SK-N-SH (cell line): ENCODE data around the gene TNFRSF12A. TPM values are rescaled to one million over a fixed set of nuclear protein-coding genes. Genes with fewer than 3 reads are reported as not detected.

Experiments used
- CTCF ChIA-PET: fragments of 300-600, 350-600 bp; formaldehyde crosslinking; extraction: SDS; loops from one replicate; lab custom pipeline; 2021; lab: Yijun Ruan, JAX
- POLR2A ChIA-PET: fragments of 350-600 bp; sonication (Branson Sonifier 250); formaldehyde crosslinking; extraction: SDS; loops from one replicate; lab custom pipeline; 2020; ENCODE audit warnings: antibody characterized with exemption, inconsistent platforms; lab: Yijun Ruan, JAX
- DNase-seq: peaks from one replicate; pipeline ENCODE4 v3.0.0; 2012
- H2AFZ ChIP-seq: fragments of 200-600 bp; sonication (generic); 2 replicates; pipeline ENCODE4 v1.8.1; 2016; ENCODE audit warnings: antibody characterized with exemption, mild to moderate bottlenecking, low read depth
- H3F3A ChIP-seq: fragments of 200-600 bp; sonication (generic); replicated peaks from 2 replicates; pipeline ENCODE3; 2016; ENCODE audit warnings: antibody characterized with exemption, mild to moderate bottlenecking; ENCODE audit not compliant: insufficient read depth
- H3K27ac ChIP-seq, 2 experiments: fragments of 200-500 bp in 1 of 2; fragments of 200-600 bp in 1 of 2; sonication (Bioruptor generic) in 1 of 2; sonication (generic), shearing (Covaris generic) in 1 of 2; 2 replicates each; pipeline versions ENCODE4 v1.5.1 to v1.6.1; 2014 to 2016; ENCODE audit warnings: low read depth in 2 of 2, inconsistent platforms in 1 of 2, low read length in 1 of 2, mild to moderate bottlenecking in 1 of 2, mixed read lengths in 1 of 2
- H3K27me3 ChIP-seq: fragments of 200-600 bp; sonication (generic), shearing (Covaris generic); 2 replicates; pipeline ENCODE4 v1.6.1; 2016; ENCODE audit warnings: mixed run types; ENCODE audit not compliant: insufficient read depth
- H3K36me3 ChIP-seq, 2 experiments: fragments of 200-500 bp in 1 of 2; fragments of 200-600 bp in 1 of 2; sonication (Bioruptor generic) in 1 of 2; sonication (generic) in 1 of 2; replicated peaks in 1 of 2; 2 replicates each; pipeline versions ENCODE3 to v1.5.1; 2014 to 2016; ENCODE audit warnings: low read length in 1 of 2, mild to moderate bottlenecking in 1 of 2; ENCODE audit not compliant: insufficient read depth in 2 of 2, control insufficient read depth in 1 of 2
- H3K4me1 ChIP-seq, 2 experiments: fragments of 200-500 bp in 1 of 2; fragments of 200-600 bp in 1 of 2; sonication (Bioruptor generic) in 1 of 2; sonication (generic), shearing (Covaris generic) in 1 of 2; 2 replicates each; pipeline versions ENCODE4 v1.5.1 to v1.6.1; 2014 to 2016; ENCODE audit warnings: low read depth in 1 of 2, low read length in 1 of 2, mixed run types in 1 of 2; ENCODE audit not compliant: insufficient read depth in 2 of 2, control insufficient read depth in 1 of 2
- H3K4me2 ChIP-seq: fragments of 200-600 bp; sonication (generic), shearing (Covaris generic); 2 replicates; pipeline ENCODE4 v1.6.1; 2017; ENCODE audit warnings: mixed run types
- H3K4me3 ChIP-seq, 2 experiments: fragments of 200-500 bp in 1 of 2; fragments of 200-600 bp in 1 of 2; sonication (Bioruptor generic) in 1 of 2; sonication (generic), shearing (Covaris generic) in 1 of 2; 2 replicates each; pipeline versions ENCODE4 v1.5.1 to v1.8.1; 2014 to 2016; ENCODE audit warnings: low read depth in 2 of 2, inconsistent platforms in 1 of 2, low read length in 1 of 2, mild to moderate bottlenecking in 1 of 2, mixed read lengths in 1 of 2, moderate library complexity in 1 of 2
- H3K79me2 ChIP-seq: fragments of 200-600 bp; sonication (generic); 2 replicates; pipeline ENCODE4 v1.8.1; 2017; ENCODE audit warnings: mild to moderate bottlenecking; ENCODE audit not compliant: insufficient read depth
- H3K9ac ChIP-seq: fragments of 200-600 bp; sonication (generic); 2 replicates; pipeline ENCODE4 v1.6.1; 2017; ENCODE audit warnings: mixed run types
- H3K9me2 ChIP-seq: fragments of 200-600 bp; sonication (generic); 2 replicates; pipeline ENCODE4 v1.6.1; 2017; ENCODE audit warnings: mixed run types
- H3K9me3 ChIP-seq: fragments of 200-600 bp; sonication (generic); 2 replicates; pipeline ENCODE4 v1.6.1; 2017; ENCODE audit warnings: mixed run types, mild to moderate bottlenecking, moderate library complexity
- H4K20me1 ChIP-seq: fragments of 200-600 bp; sonication (generic); 2 replicates; pipeline ENCODE4 v1.6.1; 2017; ENCODE audit warnings: mild to moderate bottlenecking, mixed run types; ENCODE audit not compliant: insufficient read depth
- CTCF ChIP-seq: fragments of 200-600 bp; sonication (generic); IDR thresholded peaks from 2 replicates; pipeline ENCODE4 v1.6.1; 2017; ENCODE audit warnings: antibody characterized with exemption, mild to moderate bottlenecking, moderate library complexity
- EP300 ChIP-seq, 2 experiments: IDR thresholded peaks; 2 replicates each; pipeline versions ENCODE4 v1.4.0 to v1.6.1; 2012; ENCODE audit warnings: borderline replicate concordance in 1 of 2, low read depth in 1 of 2, low read length in 1 of 2
- JUND ChIP-seq: IDR thresholded peaks from 2 replicates; pipeline ENCODE4 v1.4.0; 2012
- NFIC ChIP-seq: IDR thresholded peaks from 2 replicates; pipeline ENCODE4 v1.4.0; 2012; ENCODE audit warnings: borderline replicate concordance
- POLR2AphosphoS5 ChIP-seq: IDR thresholded peaks from 2 replicates; pipeline ENCODE4 v1.6.1; 2012; ENCODE audit warnings: low read depth, low read length
- RXRA ChIP-seq: IDR thresholded peaks from 2 replicates; pipeline ENCODE4 v1.4.0; 2012; ENCODE audit warnings: low read depth, mild to moderate bottlenecking, borderline replicate concordance
- YY1 ChIP-seq: IDR thresholded peaks from 2 replicates; pipeline ENCODE4 v1.4.0; 2012; ENCODE audit warnings: low read depth, mild to moderate bottlenecking
- WGBS: methylation state at CpG from one replicate; pipeline ENCODE4 v1.1.6; 2017; ENCODE audit warnings: low lambda C conversion rate; 5-methylcytosine and 5-hydroxymethylcytosine counted together
- polyA plus RNA-seq, 3 experiments: library from polyadenylated mRNA; depleted of rRNA; stranded (reverse); fragments of >200 nt; gene quantifications; 2 replicates each; pipeline ENCODE4 v1.2.3, GENCODE V29; 2012

Gene TNFRSF12A
- polyA plus RNA-seq, 1 of the 3 experiments (the other 2 are of a cell fraction), result 374 TPM

DNA sequence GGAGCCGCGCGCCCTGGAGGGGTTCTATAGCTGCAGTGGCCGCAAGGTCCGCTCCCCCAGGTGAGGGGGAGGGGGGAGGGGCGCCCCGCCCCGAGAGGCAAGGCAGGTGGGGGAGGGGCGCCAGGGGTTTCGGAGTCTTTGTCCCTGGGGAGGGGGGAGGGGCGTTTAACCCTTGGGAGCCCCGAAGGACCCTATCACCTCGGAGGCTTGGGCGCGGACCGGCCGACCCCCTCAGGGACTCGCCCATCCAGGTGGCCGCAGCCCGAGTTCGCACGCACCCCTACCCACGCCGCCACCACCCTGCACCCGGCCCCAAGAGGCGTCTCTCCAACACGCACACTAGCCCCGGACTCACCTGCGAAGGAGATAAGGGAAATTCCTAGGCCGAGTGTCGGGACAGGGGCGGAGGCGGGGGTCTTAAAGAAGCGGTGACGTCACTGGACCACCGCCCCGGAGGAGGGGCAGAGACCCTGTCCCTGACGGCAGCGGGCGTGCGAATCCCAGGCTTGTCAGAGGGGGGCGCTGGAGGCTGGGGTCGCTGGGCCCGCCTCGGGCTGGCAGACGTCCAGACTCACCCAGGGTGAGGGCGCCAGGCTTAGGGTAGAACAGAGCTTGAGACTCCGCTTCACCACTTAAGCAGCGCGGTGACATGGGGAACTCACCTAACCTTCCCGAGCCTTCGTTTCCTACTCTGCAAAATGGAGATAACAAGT lies 2.2 kb upstream of the TNFRSF12A start, which contains the start of gene CLDN6:
CLDN6 (minus strand) TSS at position 390 of the 713 bp plus-strand sequence. CDS start 2,162 bp downstream, outside the sequence.
- no peak within 1 kb of the TSS for H2AFZ ChIP-seq
- no peaks in the 10 kb centered on the region for H3K9me3 ChIP-seq
- POLR2A ChIA-PET, result no interaction called here
- TF ChIP-seq YY1, result no peak
- TF ChIP-seq NFIC, result no peak
- peak; percentile 50 for TF ChIP-seq CTCF
- no peaks in the 10 kb centered on the region for H3K27me3 ChIP-seq
- 42% methylated on average over 23 of the region's 52 CpGs for WGBS
- no peak within 1 kb of the TSS for H3K27ac ChIP-seq
- no peaks in the 10 kb centered on the region for H3K9me2 ChIP-seq
- DNase-seq, result peak; percentile 92
- H3K9ac ChIP-seq, result no peak within 1 kb of the TSS
- H3K79me2 ChIP-seq, result peaks cover 11% of the 10 kb centered on the region; the same call in 1 of the 2 replicates
- CTCF ChIA-PET, result interaction anchor here (0.6 to 8.5 kb wide), 6 partner anchors 11 to 133 kb away, joined by 3 to 111 read pairs (median 6); partner anchors contain the start of gene KREMEN2
- peaks cover 8% of the 10 kb centered on the region for H4K20me1 ChIP-seq
- H3F3A ChIP-seq, result peaks cover 22% of the 10 kb centered on the region
- peaks cover 6 to 29% of the 10 kb centered on the region in 2 experiments; a peak in 3 of 4 replicates for H3K4me1 ChIP-seq
- peaks cover 4 to 15% of the 10 kb centered on the region in 2 experiments for H3K36me3 ChIP-seq
- no peak within 1 kb of the TSS for H3K4me2 ChIP-seq
- peak within 1 kb of the TSS in 1 of 2 experiments; percentile 13; a peak in 1 of 4 replicates for H3K4me3 ChIP-seq

DNA sequence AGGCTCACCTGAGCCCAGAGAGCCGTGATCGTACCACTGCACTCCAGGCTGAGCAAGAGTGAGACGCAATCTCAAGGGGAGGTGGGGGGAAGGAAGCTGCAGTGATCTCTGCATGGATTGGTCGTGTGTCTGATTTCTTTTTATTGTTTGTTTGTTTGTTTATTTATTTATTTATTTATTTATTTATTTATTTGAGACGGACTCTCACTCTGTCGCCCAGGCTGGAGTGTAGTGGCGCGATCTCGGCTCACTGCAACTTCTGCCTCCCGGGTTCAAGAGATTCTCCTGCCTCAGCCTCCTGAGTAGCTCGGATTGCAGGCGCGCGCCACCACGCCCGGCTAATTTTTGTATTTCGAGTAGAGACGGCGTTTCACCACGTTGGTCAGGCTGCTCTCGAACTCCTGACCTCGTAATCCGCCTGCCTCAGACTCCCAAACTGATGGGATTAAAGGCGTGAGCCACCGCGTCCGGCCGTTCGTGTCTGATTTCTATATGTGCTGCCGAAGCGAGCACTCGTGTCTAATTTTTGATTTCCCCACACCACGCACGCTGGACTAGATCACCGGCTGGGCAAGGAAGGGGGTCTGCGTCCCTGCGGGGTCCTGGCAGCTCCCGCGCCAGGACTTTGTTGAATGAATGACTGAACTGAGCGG lies 448 bp upstream of the TNFRSF12A start:
- Histone ChIP-seq H4K20me1 (peaks cover 8% of the 10 kb centered on the region), H3K9me3 (no peaks in the 10 kb centered on the region), H3K9me2 (no peaks in the 10 kb centered on the region), H3K27ac (peak overlapping the region in 1 of 2 experiments; percentile 99; a peak in 2 of 4 replicates), H3K4me1 (peaks cover 8 to 33% of the 10 kb centered on the region in 2 experiments; a peak in 3 of 4 replicates), H3K79me2 (peaks cover 11% of the 10 kb centered on the region; the same call in 1 of the 2 replicates), H3K4me3 (peak overlapping the region; percentile 80 to 88), H3K36me3 (peaks cover 4 to 16% of the 10 kb centered on the region in 2 experiments), H3K27me3 (no peaks in the 10 kb centered on the region), H3K4me2 (peak overlapping the region; percentile 99), H2AFZ (0 out of 2 replicates have a peak overlapping the region, but pooled peaks have one; percentile 81), H3K9ac (peak overlapping the region; percentile 100; the same call in 1 of the 2 replicates), H3F3A (peaks cover 31% of the 10 kb centered on the region)
- DNase-seq, result no peak
- ChIA-PET CTCF (interaction anchor here (0.8 to 8.5 kb wide), 5 partner anchors 12 to 152 kb away, joined by 3 to 111 read pairs (median 4); no protein-coding TSS in a partner anchor), POLR2A (interaction anchor here (1.3 to 1.4 kb wide), 2 partner anchors 10 to 15 kb away, joined by 4 to 8 read pairs; no protein-coding TSS in a partner anchor)
- TF ChIP-seq EP300 (IDR thresholded peaks at IDR 0.05; ENCODE audit: borderline replicate concordance in 1 of 2, low read depth in 1 of 2, low read length in 1 of 2) (no peak), JUND (no peak), POLR2AphosphoS5 (no peak; the same call in 1 of the 2 replicates), NFIC (no peak), RXRA (no peak)
- WGBS, result 32% methylated on average over 39 of the region's 40 CpGs
